Suprapubic skin (tissue), 4 donors: Measurements from ENCODE around the gene TSPOAP1.

Source experiments
- EP300 ChIP-seq: sonication (generic); formaldehyde crosslinking; IDR thresholded peaks from one replicate; pipeline ENCODE4 v1.6.1; 2017; ENCODE audit warnings: antibody characterized with exemption
- POLR2A ChIP-seq, 2 donors: fragments of 450-650 bp; IDR thresholded peaks; one replicate each; pipeline ENCODE4 v1.6.1; 2017; ENCODE audit warnings: antibody characterized with exemption in 2 of 2, mild to moderate bottlenecking in 2 of 2, moderate library complexity in 2 of 2
- POLR2AphosphoS5 ChIP-seq, 3 donors: sonication (generic); formaldehyde crosslinking; IDR thresholded peaks; one replicate each; pipeline ENCODE4 v1.6.1; 2017; ENCODE audit warnings: antibody characterized with exemption in 3 of 3
- TF ChIP-seq, protein P1 (sequence below), 2 donors: fragments of 200-600 bp in 1 of 2; fragments of 450-650 bp in 1 of 2; sonication (generic) in 1 of 2; IDR thresholded peaks; one replicate each; pipeline ENCODE4 v1.5.1; 2016 to 2019; ENCODE audit warnings: antibody characterized with exemption in 2 of 2, mild to moderate bottlenecking in 1 of 2, moderate library complexity in 1 of 2

DNA sequence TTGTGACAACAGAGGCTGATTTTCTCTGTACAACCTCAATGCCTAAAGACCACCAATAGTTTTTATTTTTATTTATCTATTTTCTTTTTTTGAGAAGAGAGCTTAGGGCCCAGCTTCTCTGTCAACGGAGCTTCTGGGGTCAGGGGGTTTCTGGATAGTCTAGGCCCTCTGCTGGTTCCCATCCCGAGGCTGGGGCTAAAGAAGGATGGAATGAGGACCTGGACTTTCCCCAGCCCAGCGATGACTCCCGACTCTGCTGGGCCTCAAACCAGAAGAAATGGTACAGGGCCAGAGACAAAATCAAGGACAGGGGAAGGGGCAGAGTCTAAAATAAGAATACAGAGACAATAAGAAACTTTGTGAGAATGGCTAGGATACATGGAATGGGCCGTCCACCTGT lies 5.7 kb upstream of the TSPOAP1 start:
- TF ChIP-seq, protein P1, sequence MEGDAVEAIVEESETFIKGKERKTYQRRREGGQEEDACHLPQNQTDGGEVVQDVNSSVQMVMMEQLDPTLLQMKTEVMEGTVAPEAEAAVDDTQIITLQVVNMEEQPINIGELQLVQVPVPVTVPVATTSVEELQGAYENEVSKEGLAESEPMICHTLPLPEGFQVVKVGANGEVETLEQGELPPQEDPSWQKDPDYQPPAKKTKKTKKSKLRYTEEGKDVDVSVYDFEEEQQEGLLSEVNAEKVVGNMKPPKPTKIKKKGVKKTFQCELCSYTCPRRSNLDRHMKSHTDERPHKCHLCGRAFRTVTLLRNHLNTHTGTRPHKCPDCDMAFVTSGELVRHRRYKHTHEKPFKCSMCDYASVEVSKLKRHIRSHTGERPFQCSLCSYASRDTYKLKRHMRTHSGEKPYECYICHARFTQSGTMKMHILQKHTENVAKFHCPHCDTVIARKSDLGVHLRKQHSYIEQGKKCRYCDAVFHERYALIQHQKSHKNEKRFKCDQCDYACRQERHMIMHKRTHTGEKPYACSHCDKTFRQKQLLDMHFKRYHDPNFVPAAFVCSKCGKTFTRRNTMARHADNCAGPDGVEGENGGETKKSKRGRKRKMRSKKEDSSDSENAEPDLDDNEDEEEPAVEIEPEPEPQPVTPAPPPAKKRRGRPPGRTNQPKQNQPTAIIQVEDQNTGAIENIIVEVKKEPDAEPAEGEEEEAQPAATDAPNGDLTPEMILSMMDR (IDR thresholded peaks at IDR 0.05): no peak
- TF ChIP-seq POLR2A (IDR thresholded peaks at IDR 0.05) (no peak), POLR2AphosphoS5 (IDR thresholded peaks at IDR 0.05) (no peak), EP300 (no peak)
